NCI-H1105 (cell line): Measurements from ENCODE around the gene DHRS7B.

Source experiments
- DNase-seq: peaks from one replicate; lab custom pipeline; 2025; lab: John Stamatoyannopoulos, UW

The DHRS7B gene

GRCh38 chr17:21240369-21241055, 113.7 kb downstream of the DHRS7B start:
- DNase-seq = no peak
